Stimulated activated CD4-positive, alpha-beta T cell treated with anti-CD3 and anti-CD28 coated beads, TNF-alpha, amount 100 ng/mL, for 24 hours (primary cell): ENCODE results near the gene SNRNP25.

Source experiments
- DNase-seq, 3 experiments: peaks; one replicate each; pipeline ENCODE4 v3.0.0-alpha.2; 2020; ENCODE audit warnings: low read depth in 3 of 3

The SNRNP25 gene

GRCh38 chr16:62968-63391 lies 9.4 kb downstream of the SNRNP25 start:
- no peak for DNase-seq

- no peak for DNase-seq
These were observed 9.8 kb downstream of the SNRNP25 start for GRCh38 chr16:63466-63865.

GRCh38 chr16:63998-64913 lies 10.6 kb downstream of the SNRNP25 start:
- no peak for DNase-seq

GRCh38 chr16:64914-65255 lies 11.3 kb downstream of the SNRNP25 start:
- no peak for DNase-seq

GRCh38 chr16:65745-66144 lies 12.1 kb downstream of the SNRNP25 start:
- DNase-seq = peak; percentile 70 to 85 (median 75)

GRCh38 chr16:66309-67182 lies 12.9 kb downstream of the SNRNP25 start:
- DNase-seq = no peak

- no peak for DNase-seq
These were observed 13.7 kb downstream of the SNRNP25 start for GRCh38 chr16:67183-67791.

GRCh38 chr16:67884-68789 lies 14.5 kb downstream of the SNRNP25 start:
- DNase-seq = no peak

GRCh38 chr16:69181-69580 lies 15.6 kb downstream of the SNRNP25 start:
- no peak for DNase-seq

- DNase-seq = no peak
These were observed 17.5 kb downstream of the SNRNP25 start for GRCh38 chr16:71210-71539.

GRCh38 chr16:71540-72401 lies 18.1 kb downstream of the SNRNP25 start:
- no peak for DNase-seq

GRCh38 chr16:72561-73548 lies 19.2 kb downstream of the SNRNP25 start, which contains the start of gene RHBDF1:
Gene RHBDF1, minus strand, starts transcription at chr16:72631. Its CDS starts 7,616 bp downstream, at chr16:65015.
- peak in 1 of 3 experiments; percentile 20 for DNase-seq

- DNase-seq = no peak
These were observed 20.6 kb downstream of the SNRNP25 start for GRCh38 chr16:74051-74746.

- no peak for DNase-seq
These were observed 21.2 kb downstream of the SNRNP25 start for GRCh38 chr16:74747-75334.

- no peak for DNase-seq
These were observed 22.2 kb downstream of the SNRNP25 start for GRCh38 chr16:75580-76501.

GRCh38 chr16:76535-77272 lies 23.1 kb downstream of the SNRNP25 start:
- no peak for DNase-seq
